ENCODE measurements around the gene PHF1.

GRCh38 chr6:33391922-33392594, 18.8 kb upstream of the PHF1 start:
- no peak for TF ChIP-seq POLR2AphosphoS5 (IDR thresholded peaks at IDR 0.05)
- TF ChIP-seq POLR2A (IDR thresholded peaks at IDR 0.05), result no peak
- TF ChIP-seq, protein P1, sequence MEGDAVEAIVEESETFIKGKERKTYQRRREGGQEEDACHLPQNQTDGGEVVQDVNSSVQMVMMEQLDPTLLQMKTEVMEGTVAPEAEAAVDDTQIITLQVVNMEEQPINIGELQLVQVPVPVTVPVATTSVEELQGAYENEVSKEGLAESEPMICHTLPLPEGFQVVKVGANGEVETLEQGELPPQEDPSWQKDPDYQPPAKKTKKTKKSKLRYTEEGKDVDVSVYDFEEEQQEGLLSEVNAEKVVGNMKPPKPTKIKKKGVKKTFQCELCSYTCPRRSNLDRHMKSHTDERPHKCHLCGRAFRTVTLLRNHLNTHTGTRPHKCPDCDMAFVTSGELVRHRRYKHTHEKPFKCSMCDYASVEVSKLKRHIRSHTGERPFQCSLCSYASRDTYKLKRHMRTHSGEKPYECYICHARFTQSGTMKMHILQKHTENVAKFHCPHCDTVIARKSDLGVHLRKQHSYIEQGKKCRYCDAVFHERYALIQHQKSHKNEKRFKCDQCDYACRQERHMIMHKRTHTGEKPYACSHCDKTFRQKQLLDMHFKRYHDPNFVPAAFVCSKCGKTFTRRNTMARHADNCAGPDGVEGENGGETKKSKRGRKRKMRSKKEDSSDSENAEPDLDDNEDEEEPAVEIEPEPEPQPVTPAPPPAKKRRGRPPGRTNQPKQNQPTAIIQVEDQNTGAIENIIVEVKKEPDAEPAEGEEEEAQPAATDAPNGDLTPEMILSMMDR (IDR thresholded peaks at IDR 0.05), result no peak

Measured in prostate gland (tissue), 2 donors.